ENCODE data around the gene ZSWIM1. TPM values are rescaled to one million over a fixed set of nuclear protein-coding genes. Genes with fewer than 3 reads are reported as not detected.

ZSWIM1 gene
- total RNA-seq, 1 experiment from 2014 or later, result 13.4 TPM

DNA sequence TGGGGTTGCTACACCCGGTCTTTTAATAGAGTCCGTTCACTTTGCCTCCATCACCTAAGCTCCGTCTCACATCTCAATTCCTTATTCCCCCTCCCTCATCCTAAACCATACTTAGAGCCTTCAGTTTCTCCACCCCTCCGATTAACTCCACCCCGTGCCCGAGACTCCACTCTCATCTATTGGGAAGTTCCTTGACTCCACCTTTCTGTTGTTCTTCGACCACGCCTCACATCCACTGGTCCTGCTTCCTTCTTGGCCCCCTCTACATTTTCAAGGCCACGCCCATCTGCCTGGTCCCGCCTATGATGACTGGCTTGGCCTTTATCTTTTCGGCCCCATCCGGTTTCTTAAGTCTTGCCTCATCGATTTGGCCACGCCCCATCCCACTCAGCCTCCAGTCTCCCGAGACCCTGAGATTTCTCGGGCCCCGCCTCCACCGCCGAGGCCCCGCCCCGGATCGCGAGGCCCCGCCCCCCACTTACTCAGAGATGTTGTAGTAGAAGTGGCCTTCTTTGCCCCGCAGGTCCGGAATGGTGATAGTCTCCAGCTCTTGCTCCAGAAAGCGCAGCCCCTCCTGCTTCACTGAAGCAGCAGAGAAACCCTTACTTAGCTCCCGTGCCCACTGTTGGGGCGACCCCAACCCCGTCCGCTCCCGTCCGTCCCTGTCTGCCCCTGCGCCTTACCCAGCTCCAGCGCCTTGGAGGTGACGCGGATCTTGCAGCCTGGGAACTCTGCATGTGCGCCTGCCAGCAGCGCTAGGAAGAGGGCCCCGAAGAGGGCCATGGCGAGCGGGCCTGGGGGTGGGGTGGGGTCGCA is 29.9 kb downstream of the ZSWIM1 start:
- DNase-seq (ENCODE audit: low read depth, low spot score) (no peak), ATAC-seq (peak; percentile 83)
- no peaks in the 10 kb centered on the region for H3K9me3 ChIP-seq (ENCODE audit: control insufficient read depth, insufficient read depth, low read depth, low read length)
- peaks cover 18% of the 10 kb centered on the region for H3K4me1 ChIP-seq (ENCODE audit: control insufficient read depth, insufficient read depth, low read length)
- H3K27me3 ChIP-seq (ENCODE audit: control insufficient read depth, insufficient read depth, low read length), result no peaks in the 10 kb centered on the region
- TF ChIP-seq, protein P1, sequence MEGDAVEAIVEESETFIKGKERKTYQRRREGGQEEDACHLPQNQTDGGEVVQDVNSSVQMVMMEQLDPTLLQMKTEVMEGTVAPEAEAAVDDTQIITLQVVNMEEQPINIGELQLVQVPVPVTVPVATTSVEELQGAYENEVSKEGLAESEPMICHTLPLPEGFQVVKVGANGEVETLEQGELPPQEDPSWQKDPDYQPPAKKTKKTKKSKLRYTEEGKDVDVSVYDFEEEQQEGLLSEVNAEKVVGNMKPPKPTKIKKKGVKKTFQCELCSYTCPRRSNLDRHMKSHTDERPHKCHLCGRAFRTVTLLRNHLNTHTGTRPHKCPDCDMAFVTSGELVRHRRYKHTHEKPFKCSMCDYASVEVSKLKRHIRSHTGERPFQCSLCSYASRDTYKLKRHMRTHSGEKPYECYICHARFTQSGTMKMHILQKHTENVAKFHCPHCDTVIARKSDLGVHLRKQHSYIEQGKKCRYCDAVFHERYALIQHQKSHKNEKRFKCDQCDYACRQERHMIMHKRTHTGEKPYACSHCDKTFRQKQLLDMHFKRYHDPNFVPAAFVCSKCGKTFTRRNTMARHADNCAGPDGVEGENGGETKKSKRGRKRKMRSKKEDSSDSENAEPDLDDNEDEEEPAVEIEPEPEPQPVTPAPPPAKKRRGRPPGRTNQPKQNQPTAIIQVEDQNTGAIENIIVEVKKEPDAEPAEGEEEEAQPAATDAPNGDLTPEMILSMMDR (IDR thresholded peaks at IDR 0.05), result no peak
- TF ChIP-seq TCF7L2 (IDR thresholded peaks at IDR 0.05; ENCODE audit: low read depth, low read length), result peak; percentile 47; the same call in 1 of the 2 replicates
- in situ Hi-C loops (cut with HindIII; ENCODE audit: low pct_unique_long_range_greater_than_20kb, low sequenced_read_pairs) (no loop called here), intact Hi-C loops (cut with micrococcal nuclease; ENCODE audit: unreplicated experiment) (no loop called here)
- peak overlapping the region; percentile 39 to 62 for H3K4me3 ChIP-seq (ENCODE audit: low read depth in 2 of 2, low read length in 2 of 2)
- peak overlapping the region; percentile 44; the same call in 1 of the 2 replicates for H3K27ac ChIP-seq (ENCODE audit: low read length)
- no TSS peak for BruUV-seq (replicated peaks)
- no peaks in the 10 kb centered on the region for H3K36me3 ChIP-seq (ENCODE audit: control insufficient read depth, insufficient read depth, low read length)
- ChIA-PET POLR2A (no interaction called here), CTCF (no interaction called here)

DNA sequence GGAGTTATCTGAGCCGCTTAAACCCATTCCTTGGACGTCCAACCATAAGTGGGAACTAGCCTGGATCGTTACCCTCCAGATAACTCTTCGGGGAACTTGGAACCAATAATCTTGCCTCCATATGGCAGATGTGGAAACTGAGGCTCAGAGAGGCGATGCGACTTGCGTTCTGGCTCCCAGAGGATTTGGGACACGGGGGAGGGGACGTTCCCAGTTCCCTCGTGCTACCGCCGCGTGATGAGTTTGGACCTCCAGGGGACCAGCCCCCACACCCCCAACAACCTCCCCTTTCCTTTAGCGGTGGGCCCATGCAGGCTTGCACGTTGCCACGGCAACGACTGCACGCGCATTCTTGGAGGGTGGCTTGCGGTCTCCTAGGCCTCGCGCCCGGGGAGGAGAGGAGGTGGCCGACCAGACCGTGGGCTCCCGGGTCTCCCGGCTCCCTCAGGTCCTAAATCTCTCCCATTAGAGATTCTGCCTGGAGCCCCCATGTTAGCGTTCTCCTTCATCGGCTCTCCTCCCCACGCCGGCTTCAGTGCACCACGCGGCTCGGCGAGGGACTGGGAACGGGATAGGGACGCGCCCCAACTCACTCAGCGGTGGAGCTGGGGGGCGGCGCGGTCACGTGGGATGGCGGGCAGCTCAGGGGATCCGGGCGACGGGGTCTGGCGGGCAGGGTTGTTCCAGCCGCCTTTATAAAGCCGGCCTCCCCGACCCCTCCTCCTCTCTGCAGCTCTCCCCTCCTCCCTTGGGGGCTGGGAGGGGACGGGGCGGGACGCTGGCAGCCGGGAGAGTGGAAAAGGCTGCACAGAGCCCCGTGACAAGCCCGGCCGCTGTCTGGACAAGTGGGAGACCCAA is 30.7 kb downstream of the ZSWIM1 start, which contains the start of gene PLTP:
TSS of gene PLTP (minus strand) at position 670 of the 858 bp plus-strand sequence. CDS start 703 bp downstream, outside the sequence.
- in situ Hi-C loops (cut with HindIII; ENCODE audit: low pct_unique_long_range_greater_than_20kb, low sequenced_read_pairs), result no loop called here
- TF ChIP-seq, protein P1 (IDR thresholded peaks at IDR 0.05), result no peak
- no peak for TF ChIP-seq TCF7L2 (IDR thresholded peaks at IDR 0.05; ENCODE audit: low read depth, low read length)
- ChIA-PET CTCF (no interaction called here), POLR2A (no interaction called here)
- ATAC-seq (peak; percentile 46), DNase-seq (ENCODE audit: low read depth, low spot score) (no peak)
- peaks cover 18% of the 10 kb centered on the region for H3K4me1 ChIP-seq (ENCODE audit: control insufficient read depth, insufficient read depth, low read length)
- H3K36me3 ChIP-seq (ENCODE audit: control insufficient read depth, insufficient read depth, low read length), result no peaks in the 10 kb centered on the region
- H3K9me3 ChIP-seq (ENCODE audit: control insufficient read depth, insufficient read depth, low read depth, low read length), result no peaks in the 10 kb centered on the region
- no TSS peak for BruUV-seq (replicated peaks)
- H3K4me3 ChIP-seq (ENCODE audit: low read depth in 2 of 2, low read length in 2 of 2), result peak within 1 kb of the TSS; percentile 39 to 62
- H3K27ac ChIP-seq (ENCODE audit: low read length), result peak within 1 kb of the TSS; percentile 44; the same call in 1 of the 2 replicates
- no peaks in the 10 kb centered on the region for H3K27me3 ChIP-seq (ENCODE audit: control insufficient read depth, insufficient read depth, low read length)
- intact Hi-C loops (cut with micrococcal nuclease; ENCODE audit: unreplicated experiment), result no loop called here

DNA sequence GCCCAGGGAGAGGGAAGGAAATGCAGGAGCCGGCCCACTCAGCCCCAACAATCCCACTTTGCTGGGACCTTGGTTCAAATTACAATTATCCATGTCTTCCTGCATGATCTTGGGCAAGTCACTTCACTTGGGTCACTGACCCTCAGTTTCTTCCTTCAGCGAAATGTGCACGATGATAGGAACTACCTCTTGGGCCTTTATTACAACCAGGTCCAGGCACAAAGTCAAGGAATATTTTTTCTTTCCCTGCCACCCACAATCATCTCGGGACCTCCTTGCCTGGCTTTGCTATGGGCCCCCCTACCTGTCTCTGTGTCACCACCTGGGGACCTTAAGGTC is 31.3 kb downstream of the ZSWIM1 start:
- peaks cover 18% of the 10 kb centered on the region for H3K4me1 ChIP-seq (ENCODE audit: control insufficient read depth, insufficient read depth, low read length)
- intact Hi-C loops (cut with micrococcal nuclease; ENCODE audit: unreplicated experiment) (no loop called here), in situ Hi-C loops (cut with HindIII; ENCODE audit: low pct_unique_long_range_greater_than_20kb, low sequenced_read_pairs) (no loop called here)
- ATAC-seq, result no peak
- CTCF ChIA-PET, result no interaction called here
- H3K27me3 ChIP-seq (ENCODE audit: control insufficient read depth, insufficient read depth, low read length), result no peaks in the 10 kb centered on the region
- H3K36me3 ChIP-seq (ENCODE audit: control insufficient read depth, insufficient read depth, low read length), result no peaks in the 10 kb centered on the region
- BruUV-seq (replicated peaks), result no TSS peak
- DNase-seq (ENCODE audit: low read depth, low spot score), result no peak
- H3K9me3 ChIP-seq (ENCODE audit: control insufficient read depth, insufficient read depth, low read depth, low read length), result no peaks in the 10 kb centered on the region
- POLR2A ChIA-PET, result no interaction called here
- H3K27ac ChIP-seq (ENCODE audit: low read length), result peak overlapping the region; percentile 39; the same call in 1 of the 2 replicates
- no peak for TF ChIP-seq SIN3A (IDR thresholded peaks at IDR 0.05; ENCODE audit: borderline replicate concordance, insufficient read depth, low read depth, low read length)
- TF ChIP-seq, protein P1 (IDR thresholded peaks at IDR 0.05), result no peak
- TF ChIP-seq, protein P2, sequence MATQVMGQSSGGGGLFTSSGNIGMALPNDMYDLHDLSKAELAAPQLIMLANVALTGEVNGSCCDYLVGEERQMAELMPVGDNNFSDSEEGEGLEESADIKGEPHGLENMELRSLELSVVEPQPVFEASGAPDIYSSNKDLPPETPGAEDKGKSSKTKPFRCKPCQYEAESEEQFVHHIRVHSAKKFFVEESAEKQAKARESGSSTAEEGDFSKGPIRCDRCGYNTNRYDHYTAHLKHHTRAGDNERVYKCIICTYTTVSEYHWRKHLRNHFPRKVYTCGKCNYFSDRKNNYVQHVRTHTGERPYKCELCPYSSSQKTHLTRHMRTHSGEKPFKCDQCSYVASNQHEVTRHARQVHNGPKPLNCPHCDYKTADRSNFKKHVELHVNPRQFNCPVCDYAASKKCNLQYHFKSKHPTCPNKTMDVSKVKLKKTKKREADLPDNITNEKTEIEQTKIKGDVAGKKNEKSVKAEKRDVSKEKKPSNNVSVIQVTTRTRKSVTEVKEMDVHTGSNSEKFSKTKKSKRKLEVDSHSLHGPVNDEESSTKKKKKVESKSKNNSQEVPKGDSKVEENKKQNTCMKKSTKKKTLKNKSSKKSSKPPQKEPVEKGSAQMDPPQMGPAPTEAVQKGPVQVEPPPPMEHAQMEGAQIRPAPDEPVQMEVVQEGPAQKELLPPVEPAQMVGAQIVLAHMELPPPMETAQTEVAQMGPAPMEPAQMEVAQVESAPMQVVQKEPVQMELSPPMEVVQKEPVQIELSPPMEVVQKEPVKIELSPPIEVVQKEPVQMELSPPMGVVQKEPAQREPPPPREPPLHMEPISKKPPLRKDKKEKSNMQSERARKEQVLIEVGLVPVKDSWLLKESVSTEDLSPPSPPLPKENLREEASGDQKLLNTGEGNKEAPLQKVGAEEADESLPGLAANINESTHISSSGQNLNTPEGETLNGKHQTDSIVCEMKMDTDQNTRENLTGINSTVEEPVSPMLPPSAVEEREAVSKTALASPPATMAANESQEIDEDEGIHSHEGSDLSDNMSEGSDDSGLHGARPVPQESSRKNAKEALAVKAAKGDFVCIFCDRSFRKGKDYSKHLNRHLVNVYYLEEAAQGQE (IDR thresholded peaks at IDR 0.05; ENCODE audit: insufficient read depth in 1 of 2, low read depth in 2 of 2, low read length in 1 of 2), result no peak
- TF ChIP-seq TCF7L2 (IDR thresholded peaks at IDR 0.05; ENCODE audit: low read depth, low read length), result no peak
- H3K4me3 ChIP-seq (ENCODE audit: low read depth in 2 of 2, low read length in 2 of 2), result peak overlapping the region; percentile 39 to 62; a peak in 3 of 4 replicates

Measured in Panc1 (cell line).